ENCODE measurements around the gene SORCS2. TPM values are rescaled to one million over a fixed set of nuclear protein-coding genes. Genes with fewer than 3 reads are reported as not detected.

SORCS2 gene
- total RNA-seq, 2 donors from 2014 or later: 1.0 to 4.4 TPM

- Histone ChIP-seq H3K27me3 (replicated peaks; ENCODE audit: insufficient read depth) (no peaks in the 10 kb centered on the region), H3K9me3 (no peaks in the 10 kb centered on the region), H3K4me1 (replicated peaks) (no peaks in the 10 kb centered on the region), H3K4me3 (no peak overlapping the region), H3K27ac (no peak overlapping the region), H3K36me3 (no peaks in the 10 kb centered on the region)
- intact Hi-C loops (cut with DNase I): no loop called here
- WGBS: 86% methylated on average over 7 of the region's 7 CpGs
- TF ChIP-seq POLR2A (IDR thresholded peaks at IDR 0.05) (no peak), POLR2AphosphoS5 (IDR thresholded peaks at IDR 0.05) (no peak), CTCF (IDR thresholded peaks at IDR 0.05) (no peak)
- DNase-seq (ENCODE audit: low spot score): no peak
These were observed 521.4 kb downstream of the SORCS2 start for GRCh38 chr4:7713757-7714156.

DNA sequence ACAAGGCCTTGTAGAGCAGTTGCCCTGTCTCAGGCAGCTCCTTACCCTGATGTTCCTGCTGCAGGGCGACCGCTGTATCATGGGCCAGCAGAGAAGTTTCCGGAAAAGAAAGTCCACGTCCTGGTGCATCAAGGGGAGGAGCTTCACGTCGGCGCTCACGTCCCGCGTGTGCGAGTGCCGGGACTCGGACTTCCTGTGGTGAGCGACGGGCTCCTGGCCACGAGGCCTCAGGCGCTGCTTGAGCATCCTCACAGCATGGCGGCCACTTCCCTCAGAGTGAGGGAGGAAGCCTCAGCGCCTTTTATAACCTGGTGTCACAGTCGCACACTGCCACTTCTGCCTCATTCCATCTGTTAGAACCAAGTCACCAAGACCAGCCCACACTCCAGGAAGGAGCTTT is 521.8 kb downstream of the SORCS2 start:
- intact Hi-C loops (cut with DNase I): no loop called here
- WGBS: 99% methylated on average over 20 of the region's 20 CpGs

DNA sequence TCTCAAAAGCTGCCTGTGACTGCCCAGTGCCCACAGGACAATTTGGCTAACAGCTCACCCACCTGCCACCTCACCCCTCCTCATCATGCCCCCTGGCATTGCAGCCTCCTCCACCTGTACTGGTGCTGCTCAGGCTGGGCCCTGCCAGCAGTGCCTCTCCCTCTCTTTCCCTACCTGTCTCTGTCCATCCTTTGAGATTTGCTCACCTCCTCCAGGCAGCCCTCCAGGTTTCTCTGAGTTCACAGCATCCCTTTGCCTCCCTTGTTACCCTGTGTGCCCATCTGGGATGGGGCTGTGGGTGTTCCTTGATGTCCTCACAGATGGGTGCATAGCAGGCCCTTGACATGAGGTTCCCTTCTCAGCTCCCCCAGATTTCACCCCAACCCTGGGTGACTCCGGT is 522.4 kb downstream of the SORCS2 start:
- Histone ChIP-seq H3K4me3 (no peak overlapping the region), H3K9me3 (no peaks in the 10 kb centered on the region), H3K36me3 (no peaks in the 10 kb centered on the region), H3K27me3 (replicated peaks; ENCODE audit: insufficient read depth) (no peaks in the 10 kb centered on the region), H3K4me1 (replicated peaks) (no peaks in the 10 kb centered on the region), H3K27ac (no peak overlapping the region)
- intact Hi-C loops (cut with DNase I): loop anchor here (5.0 kb wide), 1 partner anchor 522 kb away; the partner anchor contains the start of gene SORCS2
- WGBS: 95% methylated on average over 1 of the region's 1 CpG
- no peak for TF ChIP-seq POLR2AphosphoS5 (IDR thresholded peaks at IDR 0.05)
- no peak for TF ChIP-seq CTCF (IDR thresholded peaks at IDR 0.05)
- no peak for TF ChIP-seq POLR2A (IDR thresholded peaks at IDR 0.05)
- no peak for DNase-seq (ENCODE audit: low spot score)

More for the DNA sequence above, 521.8 kb downstream of the SORCS2 start:
- TF ChIP-seq CTCF (IDR thresholded peaks at IDR 0.05) (no peak), POLR2A (IDR thresholded peaks at IDR 0.05) (no peak), POLR2AphosphoS5 (IDR thresholded peaks at IDR 0.05) (no peak)
- Histone ChIP-seq H3K27ac (no peak overlapping the region), H3K4me3 (no peak overlapping the region), H3K27me3 (replicated peaks; ENCODE audit: insufficient read depth) (no peaks in the 10 kb centered on the region), H3K9me3 (no peaks in the 10 kb centered on the region), H3K4me1 (replicated peaks) (no peaks in the 10 kb centered on the region), H3K36me3 (no peaks in the 10 kb centered on the region)
- DNase-seq (ENCODE audit: low spot score): no peak

GRCh38 chr4:7715271-7716009 is 523.1 kb downstream of the SORCS2 start:
- 83% methylated on average over 11 of the region's 11 CpGs for WGBS

More at GRCh38 chr4:7715271-7716009, 523.1 kb downstream of the SORCS2 start:
- H3K36me3 ChIP-seq: no peaks in the 10 kb centered on the region
- H3K4me3 ChIP-seq: no peak overlapping the region
- no peaks in the 10 kb centered on the region for H3K9me3 ChIP-seq
- intact Hi-C loops (cut with DNase I): loop anchor here (5.0 kb wide), 1 partner anchor 523 kb away; the partner anchor contains the start of gene SORCS2
- no peak overlapping the region for H3K27ac ChIP-seq
- no peak for TF ChIP-seq POLR2A (IDR thresholded peaks at IDR 0.05)
- no peak for TF ChIP-seq POLR2AphosphoS5 (IDR thresholded peaks at IDR 0.05)
- no peak for TF ChIP-seq CTCF (IDR thresholded peaks at IDR 0.05)
- no peak for DNase-seq (ENCODE audit: low spot score)
- H3K27me3 ChIP-seq (replicated peaks; ENCODE audit: insufficient read depth): no peaks in the 10 kb centered on the region
- H3K4me1 ChIP-seq (replicated peaks): no peaks in the 10 kb centered on the region

Measured in prostate gland (tissue), 2 donors.